Measurements from ENCODE around the gene KCNJ5.

DNA sequence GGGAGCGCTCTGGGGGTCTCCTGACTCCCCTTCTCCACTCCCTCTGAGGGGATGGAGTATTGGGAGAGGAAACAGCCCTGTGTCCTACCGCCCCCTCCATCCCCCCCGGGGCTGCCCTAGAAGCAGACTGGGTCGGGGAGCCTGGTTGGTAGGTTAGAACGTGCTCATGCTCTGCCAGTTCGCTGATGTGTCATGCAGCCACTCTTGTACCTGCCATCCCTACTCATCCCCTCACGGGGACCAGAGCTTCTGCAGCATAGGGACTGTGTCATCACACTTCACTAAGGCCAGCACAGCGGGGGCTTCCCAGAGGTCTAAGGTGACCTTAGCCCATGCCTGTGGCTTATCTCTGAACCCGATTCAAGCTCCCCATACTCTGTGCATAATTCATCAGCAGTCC is 28.8 kb upstream of the KCNJ5 start:
- TF ChIP-seq, protein P1, sequence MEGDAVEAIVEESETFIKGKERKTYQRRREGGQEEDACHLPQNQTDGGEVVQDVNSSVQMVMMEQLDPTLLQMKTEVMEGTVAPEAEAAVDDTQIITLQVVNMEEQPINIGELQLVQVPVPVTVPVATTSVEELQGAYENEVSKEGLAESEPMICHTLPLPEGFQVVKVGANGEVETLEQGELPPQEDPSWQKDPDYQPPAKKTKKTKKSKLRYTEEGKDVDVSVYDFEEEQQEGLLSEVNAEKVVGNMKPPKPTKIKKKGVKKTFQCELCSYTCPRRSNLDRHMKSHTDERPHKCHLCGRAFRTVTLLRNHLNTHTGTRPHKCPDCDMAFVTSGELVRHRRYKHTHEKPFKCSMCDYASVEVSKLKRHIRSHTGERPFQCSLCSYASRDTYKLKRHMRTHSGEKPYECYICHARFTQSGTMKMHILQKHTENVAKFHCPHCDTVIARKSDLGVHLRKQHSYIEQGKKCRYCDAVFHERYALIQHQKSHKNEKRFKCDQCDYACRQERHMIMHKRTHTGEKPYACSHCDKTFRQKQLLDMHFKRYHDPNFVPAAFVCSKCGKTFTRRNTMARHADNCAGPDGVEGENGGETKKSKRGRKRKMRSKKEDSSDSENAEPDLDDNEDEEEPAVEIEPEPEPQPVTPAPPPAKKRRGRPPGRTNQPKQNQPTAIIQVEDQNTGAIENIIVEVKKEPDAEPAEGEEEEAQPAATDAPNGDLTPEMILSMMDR (IDR thresholded peaks at IDR 0.05), result no peak
- no peak for TF ChIP-seq POLR2A (IDR thresholded peaks at IDR 0.05)
